WERI-Rb-1 (cell line): Measurements from ENCODE around the gene DAB2IP.
A peak's percentile ranks its signal among the peaks of the same experiment; 100 is the strongest.

Experiments used
- DNase-seq: peaks from one replicate; pipeline ENCODE4 v3.0.0-alpha.2; 2020
- H3K27ac ChIP-seq: fragments of 250-450 bp; sonication (Bioruptor Pico); 2 replicates; pipeline ENCODE4 v1.5.1; 2020; ENCODE audit warnings: mild to moderate bottlenecking, moderate library complexity
- H3K27me3 ChIP-seq: fragments of 250-450 bp; sonication (Bioruptor Pico); 2 replicates; pipeline ENCODE4 v1.5.1; 2021; ENCODE audit warnings: mild to moderate bottlenecking, low read depth, moderate library complexity; ENCODE audit not compliant: insufficient read depth, severe bottlenecking
- H3K36me3 ChIP-seq: fragments of 250-450 bp; sonication (Bioruptor Pico); 2 replicates; pipeline ENCODE4 v1.5.1; 2020; ENCODE audit warnings: mild to moderate bottlenecking, moderate library complexity
- H3K4me3 ChIP-seq: 2 replicates; pipeline ENCODE4 v1.5.1; 2011; ENCODE audit warnings: low read depth, mild to moderate bottlenecking, control low read depth, low read length
- H3K9me3 ChIP-seq: fragments of 250-450 bp; sonication (Bioruptor Pico); 2 replicates; pipeline ENCODE4 v1.5.1; 2021; ENCODE audit warnings: mild to moderate bottlenecking, moderate library complexity; ENCODE audit not compliant: severe bottlenecking
- CTCF ChIP-seq: IDR thresholded peaks from 2 replicates; pipeline ENCODE4 v1.5.1; 2011; ENCODE audit warnings: low read depth, mild to moderate bottlenecking, control low read depth, inconsistent platforms, low read length

The DAB2IP gene

GRCh38 chr9:121689461-121690157 lies 38.2 kb downstream of the DAB2IP start:
- no peak for TF ChIP-seq CTCF

GRCh38 chr9:121690316-121690715 lies 38.9 kb downstream of the DAB2IP start:
- no peak for TF ChIP-seq CTCF
- Histone ChIP-seq H3K27ac (no peak overlapping the region; the same call in 1 of the 2 replicates), H3K4me3 (no peak overlapping the region), H3K36me3 (peaks cover 20% of the 10 kb centered on the region), H3K9me3 (no peaks in the 10 kb centered on the region), H3K27me3 (no peaks in the 10 kb centered on the region)
- DNase-seq = peak; percentile 56

More at GRCh38 chr9:121689461-121690157, 38.2 kb downstream of the DAB2IP start:
- H3K9me3 ChIP-seq = no peaks in the 10 kb centered on the region
- no peak overlapping the region for H3K4me3 ChIP-seq
- H3K27me3 ChIP-seq = no peaks in the 10 kb centered on the region
- peaks cover 22% of the 10 kb centered on the region for H3K36me3 ChIP-seq
- H3K27ac ChIP-seq = no peak overlapping the region; the same call in 1 of the 2 replicates
- no peak for DNase-seq

- no peak overlapping the region for H3K27ac ChIP-seq
- DNase-seq = no peak
- H3K27me3 ChIP-seq = no peaks in the 10 kb centered on the region
- no peaks in the 10 kb centered on the region for H3K9me3 ChIP-seq
- no peak overlapping the region for H3K4me3 ChIP-seq
- peaks cover 16% of the 10 kb centered on the region for H3K36me3 ChIP-seq
- TF ChIP-seq CTCF = no peak
Measured at GRCh38 chr9:121690766-121691165, 39.3 kb downstream of the DAB2IP start.

GRCh38 chr9:121691890-121692289 lies 40.5 kb downstream of the DAB2IP start:
- no peaks in the 10 kb centered on the region for H3K27me3 ChIP-seq
- H3K36me3 ChIP-seq = peaks cover 13% of the 10 kb centered on the region
- H3K27ac ChIP-seq = no peak overlapping the region
- H3K9me3 ChIP-seq = no peaks in the 10 kb centered on the region
- no peak for TF ChIP-seq CTCF
- H3K4me3 ChIP-seq = no peak overlapping the region
- DNase-seq = no peak

GRCh38 chr9:121692606-121693387 lies 41.4 kb downstream of the DAB2IP start:
- H3K36me3 ChIP-seq = peaks cover 7% of the 10 kb centered on the region
- no peak overlapping the region for H3K27ac ChIP-seq
- DNase-seq = peak; percentile 50
- no peaks in the 10 kb centered on the region for H3K27me3 ChIP-seq
- no peak overlapping the region for H3K4me3 ChIP-seq
- TF ChIP-seq CTCF = no peak
- H3K9me3 ChIP-seq = no peaks in the 10 kb centered on the region
